Measurements from ENCODE around the gene SSC5D. TPM values are rescaled to one million over a fixed set of nuclear protein-coding genes. Genes with fewer than 3 reads are reported as not detected.

Gene SSC5D
- total RNA-seq, 2 donors from 2014 or later, result 2.2 to 7.4 TPM

- no peak for TF ChIP-seq CTCF (IDR thresholded peaks at IDR 0.05)
- intact Hi-C loops (cut with DNase I), result no loop called here
- Histone ChIP-seq H3K9ac (ENCODE audit: low read depth in 2 of 2, low read length in 2 of 2) (no peak overlapping the region), H3K27me3 (no peaks in the 10 kb centered on the region), H3K36me3 (no peaks in the 10 kb centered on the region), H3K9me3 (no peaks in the 10 kb centered on the region), H3K27ac (no peak overlapping the region), H3K4me1 (peaks cover 4% of the 10 kb centered on the region), H3K4me3 (no peak overlapping the region)
- no peak for DNase-seq
These were observed 37.3 kb downstream of the SSC5D start for GRCh38 chr19:55525289-55526101.

GRCh38 chr19:55526216-55527196 is 38.3 kb downstream of the SSC5D start:
- Histone ChIP-seq H3K9me3 (no peaks in the 10 kb centered on the region), H3K27me3 (no peaks in the 10 kb centered on the region), H3K9ac (ENCODE audit: low read depth in 2 of 2, low read length in 2 of 2) (no peak overlapping the region), H3K4me3 (no peak overlapping the region), H3K27ac (no peak overlapping the region), H3K36me3 (no peaks in the 10 kb centered on the region), H3K4me1 (peaks cover 4% of the 10 kb centered on the region)
- peak; percentile 81 for DNase-seq
- intact Hi-C loops (cut with DNase I), result no loop called here
- no peak for TF ChIP-seq CTCF (IDR thresholded peaks at IDR 0.05)

GRCh38 chr19:55527197-55528029 is 39.2 kb downstream of the SSC5D start:
- Histone ChIP-seq H3K36me3 (no peaks in the 10 kb centered on the region), H3K4me1 (peaks cover 4% of the 10 kb centered on the region), H3K4me3 (no peak overlapping the region), H3K27me3 (no peaks in the 10 kb centered on the region), H3K9me3 (no peaks in the 10 kb centered on the region), H3K27ac (no peak overlapping the region), H3K9ac (ENCODE audit: low read depth in 2 of 2, low read length in 2 of 2) (no peak overlapping the region)
- DNase-seq, result no peak
- TF ChIP-seq CTCF (IDR thresholded peaks at IDR 0.05), result no peak
- intact Hi-C loops (cut with DNase I), result no loop called here

GRCh38 chr19:55528030-55528803 is 40.0 kb downstream of the SSC5D start:
- Histone ChIP-seq H3K4me3 (no peak overlapping the region), H3K4me1 (peaks cover 4% of the 10 kb centered on the region), H3K36me3 (no peaks in the 10 kb centered on the region), H3K27ac (no peak overlapping the region), H3K9ac (ENCODE audit: low read depth in 2 of 2, low read length in 2 of 2) (no peak overlapping the region), H3K27me3 (no peaks in the 10 kb centered on the region), H3K9me3 (no peaks in the 10 kb centered on the region)
- intact Hi-C loops (cut with DNase I), result no loop called here
- no peak for DNase-seq
- no peak for TF ChIP-seq CTCF (IDR thresholded peaks at IDR 0.05)
